Esophagus (tissue), 2 donors: Measurements from ENCODE around the gene KMT2A. TPM values are rescaled to one million over a fixed set of nuclear protein-coding genes. Genes with fewer than 3 reads are reported as not detected.

Experiments
- H3K27ac ChIP-seq, 2 donors: one replicate each; pipeline ENCODE4 v1.5.1; 2013; ENCODE audit warnings: low read depth in 2 of 2, mild to moderate bottlenecking in 2 of 2, inconsistent platforms in 1 of 2, low read length in 1 of 2, moderate library complexity in 1 of 2
- H3K27me3 ChIP-seq, 2 donors: one replicate each; pipeline ENCODE4 v1.6.1; 2013; ENCODE audit warnings: low read length in 2 of 2, control low read depth in 1 of 2, mild to moderate bottlenecking in 1 of 2; ENCODE audit not compliant: insufficient read depth in 2 of 2, control insufficient read depth in 1 of 2
- H3K36me3 ChIP-seq, 2 donors: one replicate each; pipeline ENCODE4 v1.6.1; 2013; ENCODE audit warnings: low read length in 1 of 2; ENCODE audit not compliant: control insufficient read depth in 2 of 2, insufficient read depth in 2 of 2
- H3K4me1 ChIP-seq, 2 donors: one replicate each; pipeline ENCODE4 v1.6.1; 2013; ENCODE audit warnings: low read length in 1 of 2; ENCODE audit not compliant: control insufficient read depth in 2 of 2, insufficient read depth in 2 of 2
- H3K4me3 ChIP-seq, 2 donors: one replicate each; pipeline ENCODE4 v1.5.1; 2013; ENCODE audit warnings: low read length in 2 of 2, mild to moderate bottlenecking in 2 of 2, low read depth in 1 of 2, moderate library complexity in 1 of 2
- H3K9me3 ChIP-seq, 2 donors: one replicate each; pipeline ENCODE4 v1.6.1; 2013; ENCODE audit warnings: mild to moderate bottlenecking in 2 of 2, low read depth in 1 of 2, low read length in 1 of 2, moderate library complexity in 1 of 2; ENCODE audit not compliant: control insufficient read depth in 2 of 2, insufficient read depth in 1 of 2
- WGBS, 2 donors: extraction: QIAGEN DNeasy Blood & Tissue Kit; methylation state at CpG; one replicate each; pipeline ENCODE4 v1.1.7; 2013; 5-methylcytosine and 5-hydroxymethylcytosine counted together
- polyA plus RNA-seq, 2 donors: library from polyadenylated mRNA; stranded (reverse); fragments of 200-250 nt; gene quantifications; one replicate each; pipeline ENCODE4 v1.2.3, GENCODE V29; 2013
- donor health status: healthy with polysubstance abuse.
- donor health status: Bipolar disorder and iron deficiency.

The KMT2A gene
- polyA plus RNA-seq, 2 donors, result 6.4 to 8.5 TPM

- 93 to 95% methylated on average over 5 of the region's 5 CpGs for WGBS, 2 donors
- peaks cover 0 to 3% of the 10 kb centered on the region in 2 donors for H3K4me1 ChIP-seq
- H3K27me3 ChIP-seq, result no peaks in the 10 kb centered on the region
- no peaks in the 10 kb centered on the region for H3K9me3 ChIP-seq
- H3K27ac ChIP-seq, result no peak overlapping the region
- H3K4me3 ChIP-seq, result no peak overlapping the region
- peaks cover 0 to 9% of the 10 kb centered on the region in 2 donors for H3K36me3 ChIP-seq
Observed at GRCh38 chr11:118536726-118537125, 100.4 kb downstream of the KMT2A start.

GRCh38 chr11:118537409-118537980 is 101.2 kb downstream of the KMT2A start:
- WGBS, 2 donors, result 83 to 84% methylated on average over 6 of the region's 6 CpGs
- H3K27me3 ChIP-seq, result no peaks in the 10 kb centered on the region
- H3K4me3 ChIP-seq, result no peak overlapping the region
- peaks cover 0 to 9% of the 10 kb centered on the region in 2 donors for H3K36me3 ChIP-seq
- H3K27ac ChIP-seq, result no peak overlapping the region
- no peaks in the 10 kb centered on the region for H3K4me1 ChIP-seq
- H3K9me3 ChIP-seq, result no peaks in the 10 kb centered on the region

- Histone ChIP-seq H3K27ac (no peak overlapping the region), H3K4me1 (no peaks in the 10 kb centered on the region), H3K27me3 (no peaks in the 10 kb centered on the region), H3K4me3 (no peak overlapping the region), H3K36me3 (peaks cover 0 to 6% of the 10 kb centered on the region in 2 donors), H3K9me3 (no peaks in the 10 kb centered on the region)
- 90 to 92% methylated on average over 8 of the region's 8 CpGs for WGBS, 2 donors
Observed at GRCh38 chr11:118544010-118544646, 107.8 kb downstream of the KMT2A start.

GRCh38 chr11:118544647-118545010 is 108.3 kb downstream of the KMT2A start:
- no peak overlapping the region for H3K27ac ChIP-seq
- H3K4me3 ChIP-seq, result no peak overlapping the region
- no peaks in the 10 kb centered on the region for H3K4me1 ChIP-seq
- H3K36me3 ChIP-seq, result peaks cover 0 to 6% of the 10 kb centered on the region in 2 donors
- no peaks in the 10 kb centered on the region for H3K9me3 ChIP-seq
- 85 to 92% methylated on average over 3 of the region's 3 CpGs for WGBS, 2 donors
- H3K27me3 ChIP-seq, result no peaks in the 10 kb centered on the region

GRCh38 chr11:118545533-118545932 is 109.2 kb downstream of the KMT2A start:
- Histone ChIP-seq H3K27me3 (no peaks in the 10 kb centered on the region), H3K27ac (no peak overlapping the region), H3K4me3 (no peak overlapping the region), H3K9me3 (no peaks in the 10 kb centered on the region), H3K36me3 (peaks cover 0 to 6% of the 10 kb centered on the region in 2 donors), H3K4me1 (no peaks in the 10 kb centered on the region)
- WGBS, 2 donors, result 73 to 86% methylated on average over 5 of the region's 5 CpGs

- peaks cover 3 to 6% of the 10 kb centered on the region in 2 donors for H3K36me3 ChIP-seq
- WGBS, 2 donors, result 88 to 93% methylated on average over 2 of the region's 2 CpGs
- no peak overlapping the region for H3K4me3 ChIP-seq
Observed at GRCh38 chr11:118547132-118547531, 110.8 kb downstream of the KMT2A start.

GRCh38 chr11:118552341-118552740 is 116.0 kb downstream of the KMT2A start:
- H3K36me3 ChIP-seq, result peaks cover 6% of the 10 kb centered on the region in 2 donors

More at GRCh38 chr11:118547132-118547531, 110.8 kb downstream of the KMT2A start:
- no peak overlapping the region for H3K27ac ChIP-seq
- no peaks in the 10 kb centered on the region for H3K4me1 ChIP-seq
- no peaks in the 10 kb centered on the region for H3K9me3 ChIP-seq
- H3K27me3 ChIP-seq, result no peaks in the 10 kb centered on the region

GRCh38 chr11:118560806-118561205 is 124.5 kb downstream of the KMT2A start:
- H3K9me3 ChIP-seq, result no peaks in the 10 kb centered on the region
- H3K36me3 ChIP-seq, result peaks cover 0 to 3% of the 10 kb centered on the region in 2 donors
- no peak overlapping the region for H3K4me3 ChIP-seq
- peaks cover 2 to 3% of the 10 kb centered on the region in 2 donors for H3K4me1 ChIP-seq
- H3K27me3 ChIP-seq, result no peaks in the 10 kb centered on the region
- WGBS, 2 donors, result 89 to 90% methylated on average over 4 of the region's 4 CpGs
- no peak overlapping the region for H3K27ac ChIP-seq

More at GRCh38 chr11:118552341-118552740, 116.0 kb downstream of the KMT2A start:
- H3K27me3 ChIP-seq, result no peaks in the 10 kb centered on the region
- no peak overlapping the region for H3K4me3 ChIP-seq
- H3K4me1 ChIP-seq, result no peaks in the 10 kb centered on the region
- no peaks in the 10 kb centered on the region for H3K9me3 ChIP-seq
- 87 to 88% methylated on average over 4 of the region's 4 CpGs for WGBS, 2 donors
- no peak overlapping the region for H3K27ac ChIP-seq

GRCh38 chr11:118565051-118565450 is 128.8 kb downstream of the KMT2A start:
- WGBS, 2 donors, result 24 to 41% methylated on average over 5 of the region's 5 CpGs
- no peaks in the 10 kb centered on the region for H3K27me3 ChIP-seq
- peak overlapping the region; percentile 19 to 71 for H3K4me3 ChIP-seq
- no peaks in the 10 kb centered on the region for H3K36me3 ChIP-seq
- H3K27ac ChIP-seq, result peak overlapping the region; percentile 66 to 76
- peaks cover 2 to 3% of the 10 kb centered on the region in 2 donors for H3K4me1 ChIP-seq
- no peaks in the 10 kb centered on the region for H3K9me3 ChIP-seq

GRCh38 chr11:118569670-118570069 is 133.4 kb downstream of the KMT2A start:
- no peak overlapping the region for H3K27ac ChIP-seq

More at GRCh38 chr11:118569670-118570069, 133.4 kb downstream of the KMT2A start:
- WGBS, 2 donors, result 85% methylated on average over 2 of the region's 2 CpGs
- peaks cover 2 to 5% of the 10 kb centered on the region in 2 donors for H3K4me1 ChIP-seq
- H3K36me3 ChIP-seq, result no peaks in the 10 kb centered on the region
- no peaks in the 10 kb centered on the region for H3K9me3 ChIP-seq
- no peaks in the 10 kb centered on the region for H3K27me3 ChIP-seq
- no peak overlapping the region for H3K4me3 ChIP-seq
